OCI-LY3 (cell line): ENCODE results near the gene SLC7A11.
A peak's percentile ranks its signal among the peaks of the same experiment; 100 is the strongest.

Source experiments
- H2AFZ ChIP-seq: fragments of 200-600, 300-600 bp; shearing (Covaris generic); 2 replicates; pipeline ENCODE4 v1.6.0; 2014; ENCODE audit warnings: antibody characterized with exemption, low read depth, low read length
- H3K27ac ChIP-seq: fragments of 200-600, 300-600 bp; sonication (generic); 2 replicates; pipeline ENCODE4 v1.5.1; 2014; ENCODE audit warnings: mild to moderate bottlenecking, low read length, moderate library complexity, mixed read lengths
- H3K27me3 ChIP-seq: fragments of 200-600, 300-600 bp; sonication (generic); 2 replicates; pipeline ENCODE4 v1.6.1; 2014; ENCODE audit warnings: low read depth, low read length, mixed read lengths
- H3K36me3 ChIP-seq: fragments of 200-600, 300-600 bp; sonication (generic); replicated peaks from 2 replicates; pipeline ENCODE3; 2014; ENCODE audit warnings: low read depth, low read length, mixed read lengths
- H3K4me1 ChIP-seq: fragments of 300-600, 200-600 bp; sonication (generic); 2 replicates; pipeline ENCODE4 v1.6.1; 2014; ENCODE audit warnings: low read length, mixed read lengths
- H3K4me2 ChIP-seq: fragments of 200-600, 300-600 bp; sonication (generic); 2 replicates; pipeline ENCODE4 v1.6.1; 2014; ENCODE audit warnings: low read length, mixed read lengths
- H3K4me3 ChIP-seq: fragments of 300-600, 200-600 bp; sonication (generic); 2 replicates; pipeline ENCODE4 v1.5.1; 2014; ENCODE audit warnings: antibody characterized with exemption, mild to moderate bottlenecking, low read length, moderate library complexity
- H3K79me2 ChIP-seq: fragments of 300-600, 200-600 bp; shearing (Covaris generic); 2 replicates; pipeline ENCODE4 v1.6.1; 2014; ENCODE audit warnings: mild to moderate bottlenecking, low read length, mixed read lengths
- H3K9ac ChIP-seq: fragments of 300-600, 200-600 bp; shearing (Covaris generic); 2 replicates; pipeline ENCODE4 v1.6.0; 2014; ENCODE audit warnings: mild to moderate bottlenecking, low read length, moderate library complexity
- H3K9me3 ChIP-seq: fragments of 200-600, 300-600 bp; shearing (Covaris generic); 2 replicates; pipeline ENCODE4 v1.6.1; 2014; ENCODE audit warnings: low read length, mixed read lengths; ENCODE audit not compliant: insufficient read depth
- H4K20me1 ChIP-seq: fragments of 200-600, 300-600 bp; sonication (generic); 2 replicates; pipeline ENCODE4 v1.6.1; 2016; ENCODE audit warnings: low read length, mixed read lengths; ENCODE audit not compliant: insufficient read depth
- CTCF ChIP-seq: fragments of 200-600, 300-600 bp; sonication (generic); IDR thresholded peaks from 2 replicates; pipeline ENCODE4 v1.5.1; 2014; ENCODE audit warnings: antibody characterized with exemption, low read length, low read depth
- EZH2phosphoT487 ChIP-seq: fragments of 200-600 bp; shearing (Covaris generic); IDR thresholded peaks from 2 replicates; pipeline ENCODE4 v1.6.1; 2018; ENCODE audit warnings: antibody characterized with exemption, mixed run types, low read depth

Gene SLC7A11

GRCh38 chr4:138225477-138225876 lies 16.7 kb downstream of the SLC7A11 start:
- no peaks in the 10 kb centered on the region for H3K27me3 ChIP-seq
- no peak overlapping the region for H3K4me3 ChIP-seq
- H3K36me3 ChIP-seq: no peaks in the 10 kb centered on the region
- no peak for TF ChIP-seq CTCF
- H3K79me2 ChIP-seq: no peaks in the 10 kb centered on the region
- no peaks in the 10 kb centered on the region for H4K20me1 ChIP-seq
- no peaks in the 10 kb centered on the region for H3K9me3 ChIP-seq
- no peak overlapping the region for H2AFZ ChIP-seq
- H3K9ac ChIP-seq: no peak overlapping the region
- H3K27ac ChIP-seq: no peak overlapping the region
- peaks cover 13% of the 10 kb centered on the region for H3K4me1 ChIP-seq
- H3K4me2 ChIP-seq: no peak overlapping the region

- H3K27me3 ChIP-seq: no peaks in the 10 kb centered on the region
- no peaks in the 10 kb centered on the region for H3K79me2 ChIP-seq
- H3K4me1 ChIP-seq: peaks cover 16% of the 10 kb centered on the region
- H4K20me1 ChIP-seq: no peaks in the 10 kb centered on the region
- H3K9ac ChIP-seq: no peak overlapping the region
- H3K4me3 ChIP-seq: no peak overlapping the region
- no peaks in the 10 kb centered on the region for H3K9me3 ChIP-seq
- no peak overlapping the region for H2AFZ ChIP-seq
- H3K36me3 ChIP-seq: no peaks in the 10 kb centered on the region
- no peak overlapping the region for H3K27ac ChIP-seq
- no peak overlapping the region for H3K4me2 ChIP-seq
- TF ChIP-seq CTCF: no peak
- no peak for TF ChIP-seq EZH2phosphoT487
Observed at GRCh38 chr4:138224614-138225013, 17.5 kb downstream of the SLC7A11 start.

- Histone ChIP-seq H3K4me2 (peak overlapping the region; percentile 21; the same call in 1 of the 2 replicates), H3K9me3 (no peaks in the 10 kb centered on the region), H3K36me3 (no peaks in the 10 kb centered on the region), H3K79me2 (no peaks in the 10 kb centered on the region), H4K20me1 (no peaks in the 10 kb centered on the region), H3K4me1 (peaks cover 16% of the 10 kb centered on the region), H3K4me3 (no peak overlapping the region), H3K27ac (no peak overlapping the region), H3K9ac (no peak overlapping the region), H3K27me3 (no peaks in the 10 kb centered on the region), H2AFZ (no peak overlapping the region)
- no peak for TF ChIP-seq CTCF
- TF ChIP-seq EZH2phosphoT487: no peak
Observed at GRCh38 chr4:138223231-138223910, 18.8 kb downstream of the SLC7A11 start.

- H3K9ac ChIP-seq: no peak overlapping the region
- H3K4me1 ChIP-seq: peaks cover 16% of the 10 kb centered on the region
Observed at GRCh38 chr4:138222046-138222445, 20.1 kb downstream of the SLC7A11 start.

More at GRCh38 chr4:138222046-138222445, 20.1 kb downstream of the SLC7A11 start:
- Histone ChIP-seq H2AFZ (no peak overlapping the region), H3K4me3 (no peak overlapping the region), H4K20me1 (no peaks in the 10 kb centered on the region), H3K79me2 (no peaks in the 10 kb centered on the region), H3K36me3 (no peaks in the 10 kb centered on the region), H3K27ac (no peak overlapping the region), H3K9me3 (no peaks in the 10 kb centered on the region), H3K4me2 (no peak overlapping the region), H3K27me3 (no peaks in the 10 kb centered on the region)
- TF ChIP-seq EZH2phosphoT487: no peak
- TF ChIP-seq CTCF: no peak
